RWPE2 (cell line): ENCODE data around the gene PPM1N.

Experiments
- ATAC-seq: fragments of 200-7000 bp; cut with Tn5 transposase; 3 replicates; pipeline ENCODE4 v1.9.1; 2021; ENCODE audit warnings: low read depth
- DNase-seq: peaks from one replicate; pipeline ENCODE4 v3.0.0-alpha.2; 2020; ENCODE audit warnings: low spot score
- H3K27ac ChIP-seq: fragments of 450-650 bp; 2 replicates; pipeline ENCODE4 v1.5.1; 2017; ENCODE audit warnings: mild to moderate bottlenecking; ENCODE audit not compliant: poor library complexity, severe bottlenecking
- H3K27me3 ChIP-seq: fragments of 250-450 bp; sonication (Bioruptor Pico); 2 replicates; pipeline ENCODE4 v1.5.1; 2021; ENCODE audit warnings: mild to moderate bottlenecking, moderate library complexity; ENCODE audit not compliant: insufficient read depth, poor library complexity, severe bottlenecking
- H3K36me3 ChIP-seq: fragments of 250-450 bp; sonication (Bioruptor Pico); 2 replicates; pipeline ENCODE4 v1.5.1; 2020; ENCODE audit warnings: low read depth, mild to moderate bottlenecking, moderate library complexity
- H3K4me1 ChIP-seq: fragments of 250-450 bp; sonication (Bioruptor Pico); 2 replicates; pipeline ENCODE4 v1.5.1; 2021; ENCODE audit warnings: mild to moderate bottlenecking, moderate library complexity; ENCODE audit not compliant: insufficient read depth, poor library complexity, severe bottlenecking
- H3K4me3 ChIP-seq: fragments of 250-450 bp; sonication (Bioruptor Pico); 2 replicates; pipeline ENCODE4 v1.5.1; 2021; ENCODE audit warnings: mild to moderate bottlenecking, moderate library complexity; ENCODE audit not compliant: severe bottlenecking
- H3K9me3 ChIP-seq: fragments of 250-450 bp; sonication (Bioruptor Pico); 2 replicates; pipeline ENCODE4 v1.5.1; 2021; ENCODE audit warnings: mild to moderate bottlenecking, moderate library complexity; ENCODE audit not compliant: severe bottlenecking
- CTCF ChIP-seq: fragments of 450-650 bp; IDR thresholded peaks from one replicate; pipeline ENCODE4 v1.5.1; 2017; ENCODE audit warnings: mild to moderate bottlenecking, moderate library complexity; ENCODE audit not compliant: poor library complexity, severe bottlenecking

PPM1N gene

GRCh38 chr19:45469945-45470761 lies 28.1 kb upstream of the PPM1N start:
- ATAC-seq, result peak; percentile 24
- Histone ChIP-seq H3K36me3 (no peaks in the 10 kb centered on the region), H3K4me1 (peaks cover 4% of the 10 kb centered on the region), H3K27ac (peak overlapping the region; percentile 55), H3K4me3 (peak overlapping the region; percentile 57), H3K9me3 (no peaks in the 10 kb centered on the region), H3K27me3 (no peaks in the 10 kb centered on the region)
- no peak for DNase-seq
- TF ChIP-seq CTCF, result no peak

GRCh38 chr19:45470762-45471081 lies 27.5 kb upstream of the PPM1N start:
- H3K9me3 ChIP-seq, result no peaks in the 10 kb centered on the region
- no peaks in the 10 kb centered on the region for H3K36me3 ChIP-seq
- no peaks in the 10 kb centered on the region for H3K27me3 ChIP-seq
- peak overlapping the region; percentile 55 for H3K27ac ChIP-seq
- DNase-seq (no peak), ATAC-seq (no peak)
- H3K4me3 ChIP-seq, result no peak overlapping the region
- H3K4me1 ChIP-seq, result peaks cover 4% of the 10 kb centered on the region
- no peak for TF ChIP-seq CTCF

- ATAC-seq (no peak), DNase-seq (no peak)
- no peak for TF ChIP-seq CTCF
- Histone ChIP-seq H3K4me3 (no peak overlapping the region), H3K9me3 (no peaks in the 10 kb centered on the region), H3K4me1 (peaks cover 4% of the 10 kb centered on the region), H3K27me3 (no peaks in the 10 kb centered on the region), H3K27ac (no peak overlapping the region), H3K36me3 (no peaks in the 10 kb centered on the region)
Observed at GRCh38 chr19:45471111-45471930, 26.9 kb upstream of the PPM1N start.

- no peak overlapping the region for H3K27ac ChIP-seq
- no peaks in the 10 kb centered on the region for H3K36me3 ChIP-seq
- DNase-seq (no peak), ATAC-seq (no peak)
- no peaks in the 10 kb centered on the region for H3K9me3 ChIP-seq
- TF ChIP-seq CTCF, result no peak
- H3K27me3 ChIP-seq, result no peaks in the 10 kb centered on the region
- H3K4me1 ChIP-seq, result peaks cover 4% of the 10 kb centered on the region
- H3K4me3 ChIP-seq, result no peak overlapping the region
Observed at GRCh38 chr19:45471931-45472562, 26.2 kb upstream of the PPM1N start.
